Stomach (tissue), 9 donors: Measurements from ENCODE around the gene HLA-DRA. TPM values are rescaled to one million over a fixed set of nuclear protein-coding genes. Genes with fewer than 3 reads are reported as not detected.

ENCODE experiments used
- DNase-seq, 2 donors: peaks; one replicate each; pipeline versions ENCODE4 v3.0.0 to v3.0.0-alpha.2; 2013 to 2019
- H3K27ac ChIP-seq, 5 donors: fragments of 200-600 bp in 4 of 5; sonication (generic) in 4 of 5; one replicate each; pipeline ENCODE4 v1.5.1; 2013 to 2019; ENCODE audit warnings: mild to moderate bottlenecking in 1 of 5, moderate library complexity in 1 of 5
- H3K27me3 ChIP-seq, 3 donors: fragments of 200-600 bp; sonication (generic); one replicate each; pipeline ENCODE4 v1.5.1; 2017 to 2019; ENCODE audit warnings: mixed run types in 1 of 3
- H3K36me3 ChIP-seq, 4 donors: fragments of 200-600 bp; sonication (generic); 1 replicate in 3 of 4; 2 replicates in 1 of 4; pipeline ENCODE4 v1.5.1; 2016 to 2019
- H3K4me1 ChIP-seq, 4 donors: fragments of 200-600 bp; sonication (generic); one replicate each; pipeline ENCODE4 v1.5.1; 2016 to 2019
- H3K4me3 ChIP-seq, 4 donors: fragments of 200-600 bp; sonication (generic) in 3 of 4; one replicate each; pipeline ENCODE4 v1.5.1; 2016 to 2019; ENCODE audit warnings: mild to moderate bottlenecking in 1 of 4
- H3K9me3 ChIP-seq, 4 donors: fragments of 200-600 bp; sonication (generic); one replicate each; pipeline ENCODE4 v1.5.1; 2016 to 2019
- CTCF ChIP-seq, 7 experiments: fragments of 450-650 bp in 4 of 7; fragments of 200-600 bp in 3 of 7; sonication (generic) in 3 of 7; IDR thresholded peaks; one replicate each; pipeline ENCODE4 v1.5.1; 2016 to 2019; ENCODE audit warnings: antibody characterized with exemption in 7 of 7, control low read depth in 2 of 7, mild to moderate bottlenecking in 1 of 7
- EP300 ChIP-seq: sonication (generic); formaldehyde crosslinking; IDR thresholded peaks from one replicate; pipeline ENCODE4 v1.6.1; 2017; ENCODE audit warnings: antibody characterized with exemption
- POLR2A ChIP-seq, 4 donors: fragments of 450-650 bp; IDR thresholded peaks; one replicate each; pipeline ENCODE4 v1.6.1; 2016; ENCODE audit warnings: antibody characterized with exemption in 4 of 4, control low read depth in 2 of 4, mild to moderate bottlenecking in 1 of 4, moderate library complexity in 1 of 4
- POLR2AphosphoS5 ChIP-seq, 3 donors: sonication (generic); formaldehyde crosslinking; IDR thresholded peaks; one replicate each; pipeline ENCODE4 v1.6.1; 2016; ENCODE audit warnings: antibody characterized with exemption in 3 of 3
- WGBS, 5 donors: extraction: QIAGEN DNeasy Blood & Tissue Kit in 3 of 5; methylation state at CpG; one replicate each; pipeline versions ENCODE4 v1.1.5 to v1.1.7; 2013 to 2018; 5-methylcytosine and 5-hydroxymethylcytosine counted together
- intact Hi-C: fragments of 100-400 bp; cut with DNase I; formaldehyde crosslinking; loops from one replicate; pipeline ENCODE4 v1.15.1; 2023; ENCODE audit warnings: low total_unique reads
- polyA plus RNA-seq, 3 donors: library from polyadenylated mRNA; stranded (reverse); fragments of 200-250 nt; gene quantifications; one replicate each; pipeline ENCODE4 v1.2.3, GENCODE V29; 2013
- total RNA-seq, 5 donors: library from RNA; depleted of rRNA; stranded (reverse); fragments of >200 nt; gene quantifications; one replicate each; pipeline versions ENCODE4 v1.1.0 to v1.2.3, GENCODE V29; 2014 to 2016
- donor health status: healthy with polysubstance abuse.
- donor health status: Bipolar disorder and iron deficiency.
- donor health status: healthy.

Gene HLA-DRA
- total and polyA plus RNA-seq, 8 donors, result 25.8 to 252 (median 92.7) TPM

- Histone ChIP-seq H3K4me1 (no peaks in the 10 kb centered on the region), H3K27me3 (peaks cover 0 to 7% (median 0%) of the 10 kb centered on the region in 3 donors), H3K4me3 (no peak overlapping the region), H3K9me3 (no peaks in the 10 kb centered on the region), H3K36me3 (no peaks in the 10 kb centered on the region), H3K27ac (no peak overlapping the region)
- WGBS, 5 donors, result 45 to 74% (median 60%) methylated on average over 3 to 4 of the region's 4 CpGs
- intact Hi-C loops, result no loop called here
- DNase-seq, result no peak
- no peak for TF ChIP-seq POLR2AphosphoS5 (IDR thresholded peaks at IDR 0.05)
- no peak for TF ChIP-seq POLR2A (IDR thresholded peaks at IDR 0.05)
- no peak for TF ChIP-seq CTCF (IDR thresholded peaks at IDR 0.05)
- no peak for TF ChIP-seq EP300
These were observed 44.9 kb downstream of the HLA-DRA start for GRCh38 chr6:32484614-32484998.

GRCh38 chr6:32488083-32488482 lies 48.4 kb downstream of the HLA-DRA start:
- H3K36me3 ChIP-seq, result no peaks in the 10 kb centered on the region
- H3K4me1 ChIP-seq, result no peaks in the 10 kb centered on the region
- TF ChIP-seq CTCF (IDR thresholded peaks at IDR 0.05), result no peak
- TF ChIP-seq POLR2AphosphoS5 (IDR thresholded peaks at IDR 0.05), result no peak
- no peak for TF ChIP-seq POLR2A (IDR thresholded peaks at IDR 0.05)
- no peak for TF ChIP-seq EP300
- H3K27ac ChIP-seq, result no peak overlapping the region
- peaks cover 0 to 7% (median 0%) of the 10 kb centered on the region in 3 donors for H3K27me3 ChIP-seq
- DNase-seq, result no peak
- H3K4me3 ChIP-seq, result no peak overlapping the region
- H3K9me3 ChIP-seq, result no peaks in the 10 kb centered on the region
- intact Hi-C loops, result no loop called here
- 38 to 56% methylated on average over 1 of the region's 1 CpG; no CpG with 5 or more reads in 3 of the 5 donors for WGBS, 5 donors

GRCh38 chr6:32491700-32492099 lies 52.0 kb downstream of the HLA-DRA start:
- DNase-seq, result no peak
- intact Hi-C loops, result no loop called here
- H3K9me3 ChIP-seq, result no peaks in the 10 kb centered on the region
- no peak overlapping the region for H3K4me3 ChIP-seq
- H3K27ac ChIP-seq, result no peak overlapping the region
- H3K4me1 ChIP-seq, result no peaks in the 10 kb centered on the region
- H3K27me3 ChIP-seq, result no peaks in the 10 kb centered on the region
- no peaks in the 10 kb centered on the region for H3K36me3 ChIP-seq
- TF ChIP-seq POLR2A (IDR thresholded peaks at IDR 0.05) (no peak), POLR2AphosphoS5 (IDR thresholded peaks at IDR 0.05) (no peak), CTCF (IDR thresholded peaks at IDR 0.05) (no peak), EP300 (no peak)
- WGBS, 5 donors, result 0 to 52% (median 0%) methylated on average over 1 of the region's 1 CpG

GRCh38 chr6:32492351-32492750 lies 52.7 kb downstream of the HLA-DRA start:
- no peak for DNase-seq
- Histone ChIP-seq H3K27ac (no peak overlapping the region), H3K4me3 (no peak overlapping the region), H3K36me3 (no peaks in the 10 kb centered on the region), H3K9me3 (no peaks in the 10 kb centered on the region), H3K4me1 (no peaks in the 10 kb centered on the region), H3K27me3 (no peaks in the 10 kb centered on the region)
- intact Hi-C loops, result no loop called here
- TF ChIP-seq POLR2AphosphoS5 (IDR thresholded peaks at IDR 0.05) (no peak), CTCF (IDR thresholded peaks at IDR 0.05) (no peak), EP300 (no peak), POLR2A (IDR thresholded peaks at IDR 0.05) (no peak)

Other genes starting within 250 kb of the HLA-DRA start
- gene PBX2, start 249.7 kb upstream of the HLA-DRA start, total RNA-seq, result 10 to 100 TPM; 23.5 to 50.3 (median 42.0) TPM
- 10 to 100 TPM; 26.5 to 31.4 (median 28.0) TPM for gene PBX2, start 249.7 kb upstream of the HLA-DRA start, polyA plus RNA-seq
- 10 to 100 TPM in 1 of 5 donors, 1 to 10 TPM in 1, not detected in 3; 3.1 to 41.0 TPM for gene GPSM3, start 247.2 kb upstream of the HLA-DRA start, total RNA-seq
- gene GPSM3, start 247.2 kb upstream of the HLA-DRA start, polyA plus RNA-seq, result 10 to 100 TPM in 2 of 3 donors, 1 to 10 TPM in 1; 10.0 to 25.8 (median 23.9) TPM
- gene NOTCH4, start 215.8 kb upstream of the HLA-DRA start, total RNA-seq, result 10 to 100 TPM; 11.0 to 45.5 (median 14.3) TPM
- gene NOTCH4, start 215.8 kb upstream of the HLA-DRA start, polyA plus RNA-seq, result 10 to 100 TPM in 1 of 3 donors, 1 to 10 TPM in 2; 7.3 to 22.3 (median 8.4) TPM
- gene TSBP1, start 68.0 kb upstream of the HLA-DRA start, total RNA-seq, result not detected
- gene TSBP1, start 68.0 kb upstream of the HLA-DRA start, polyA plus RNA-seq, result not detected
- gene BTNL2, start 32.7 kb upstream of the HLA-DRA start, total RNA-seq, result not detected
- gene BTNL2, start 32.7 kb upstream of the HLA-DRA start, polyA plus RNA-seq, result not detected
- 10 to 100 TPM in 2 of 5 donors, under 1 TPM in 1, not detected in 2; 0.43 to 39.1 (median 12.5) TPM for gene HLA-DRB5, start 90.4 kb downstream of the HLA-DRA start, total RNA-seq
- gene HLA-DRB5, start 90.4 kb downstream of the HLA-DRA start, polyA plus RNA-seq, result 1 to 10 TPM in 1 of 3 donors, under 1 TPM in 1, not detected in 1; 0.37 to 3.6 TPM
- gene HLA-DRB1, start 150.0 kb downstream of the HLA-DRA start, total RNA-seq, result 10 to 100 TPM in 4 of 5 donors, 1 to 10 TPM in 1; 4.1 to 47.1 (median 25.3) TPM
- 100 to 1,000 TPM in 1 of 3 donors, 10 to 100 TPM in 2; 23.0 to 111 (median 23.1) TPM for gene HLA-DRB1, start 150.0 kb downstream of the HLA-DRA start, polyA plus RNA-seq
- 1 to 10 TPM in 2 of 5 donors, not detected in 3; 1.1 to 6.4 TPM for gene HLA-DQA1, start 197.5 kb downstream of the HLA-DRA start, total RNA-seq
- gene HLA-DQA1, start 197.5 kb downstream of the HLA-DRA start, polyA plus RNA-seq, result 10 to 100 TPM in 2 of 3 donors, 1 to 10 TPM in 1; 5.0 to 16.2 (median 12.5) TPM
- 10 to 100 TPM in 1 of 5 donors, 1 to 10 TPM in 2, not detected in 2; 2.0 to 16.8 (median 4.5) TPM for gene HLA-DQB1, start 226.8 kb downstream of the HLA-DRA start, total RNA-seq
- 10 to 100 TPM; 26.0 to 94.5 (median 31.8) TPM for gene HLA-DQB1, start 226.8 kb downstream of the HLA-DRA start, polyA plus RNA-seq